HepG2 (cell line): ENCODE data around the gene TMEM129. TPM values are rescaled to one million over a fixed set of nuclear protein-coding genes. Genes with fewer than 3 reads are reported as not detected.
A peak's percentile ranks its signal among the peaks of the same experiment; 100 is the strongest.

ENCODE experiments used
- CBX1 ChIP-seq: IDR thresholded peaks from one replicate; pipeline ENCODE4 v1.6.1; 2016; ENCODE audit warnings: antibody characterized with exemption, low read depth
- CHCHD3 ChIP-seq: sonication (generic); formaldehyde crosslinking; IDR thresholded peaks from 2 replicates; pipeline ENCODE4 v1.8.0; 2022; ENCODE audit warnings: mild to moderate bottlenecking, missing genetic modification reagents, moderate library complexity
- GTF2F1 ChIP-seq: fragments of 150-350 bp; IDR thresholded peaks from 2 replicates; pipeline ENCODE4 v1.6.1; 2014; ENCODE audit warnings: low read length
- HOXA3 ChIP-seq: sonication (generic); formaldehyde crosslinking; IDR thresholded peaks from 2 replicates; pipeline ENCODE4 v1.5.0; 2020; ENCODE audit warnings: missing genetic modification reagents
- JUN ChIP-seq: sonication (generic); formaldehyde crosslinking; IDR thresholded peaks from 2 replicates; pipeline ENCODE4 v1.4.0; 2020; ENCODE audit warnings: mild to moderate bottlenecking, missing genetic modification reagents
- LRRFIP1 ChIP-seq: sonication (generic); formaldehyde crosslinking; conservative IDR thresholded peaks from 2 replicates; pipeline ENCODE4 v1.4.0; 2020; ENCODE audit warnings: missing genetic modification reagents
- MEIS2 ChIP-seq: sonication (generic); formaldehyde crosslinking; IDR thresholded peaks from 2 replicates; pipeline ENCODE4 v1.9.0; 2021; ENCODE audit warnings: mild to moderate bottlenecking, missing genetic modification reagents
- NFATC3 ChIP-seq: sonication (generic); formaldehyde crosslinking; IDR thresholded peaks from 2 replicates; pipeline ENCODE4 v1.5.1; 2020; ENCODE audit warnings: mild to moderate bottlenecking, missing genetic modification reagents
- NFYC ChIP-seq: IDR thresholded peaks from 2 replicates; pipeline ENCODE4 v1.6.1; 2016; ENCODE audit warnings: missing genetic modification reagents, missing compliant biosample characterization
- RBFOX2 ChIP-seq: fragments of 200-400 bp; formaldehyde crosslinking; IDR thresholded peaks from 2 replicates; pipeline ENCODE4 v1.6.1; 2017; ENCODE audit warnings: low read depth, mild to moderate bottlenecking, low read length
- RNF2 ChIP-seq: fragments of 450-650 bp; conservative IDR thresholded peaks from 2 replicates; pipeline ENCODE4 v1.6.1; 2016; ENCODE audit warnings: low read depth
- SAP130 ChIP-seq: IDR thresholded peaks from 2 replicates; pipeline ENCODE4 v1.6.1; 2016; ENCODE audit warnings: low read depth
- SIN3B ChIP-seq: fragments of 150-350 bp; IDR thresholded peaks from 2 replicates; pipeline ENCODE4 v1.6.1; 2014; ENCODE audit warnings: low read length
- SOX5 ChIP-seq: IDR thresholded peaks from 2 replicates; pipeline ENCODE4 v1.6.1; 2016; ENCODE audit warnings: borderline replicate concordance
- TOPORS ChIP-seq: sonication (generic); formaldehyde crosslinking; IDR thresholded peaks from 2 replicates; pipeline ENCODE4 v1.8.0; 2023; ENCODE audit warnings: mild to moderate bottlenecking, missing genetic modification reagents
- ZBTB38 ChIP-seq: sonication (generic); formaldehyde crosslinking; IDR thresholded peaks from 2 replicates; pipeline ENCODE4 v1.5.1; 2020; ENCODE audit warnings: mild to moderate bottlenecking, missing genetic modification reagents
- ZIK1 ChIP-seq: sonication (generic); formaldehyde crosslinking; IDR thresholded peaks from 2 replicates; pipeline ENCODE4 v1.5.0; 2020; ENCODE audit warnings: mild to moderate bottlenecking, low read depth, missing genetic modification reagents, borderline replicate concordance
- ZNF230 ChIP-seq: sonication (generic); formaldehyde crosslinking; IDR thresholded peaks from 2 replicates; pipeline ENCODE4 v1.4.0; 2020; ENCODE audit warnings: mild to moderate bottlenecking, missing genetic modification reagents
- ZNF264 ChIP-seq: sonication (generic); formaldehyde crosslinking; IDR thresholded peaks from 2 replicates; pipeline ENCODE4 v1.4.0; 2020; ENCODE audit warnings: missing genetic modification reagents
- ZNF605 ChIP-seq: sonication (generic); formaldehyde crosslinking; IDR thresholded peaks from 2 replicates; pipeline ENCODE4 v1.8.0; 2022; ENCODE audit warnings: mild to moderate bottlenecking, missing genetic modification reagents
- ZNF652 ChIP-seq: IDR thresholded peaks from 2 replicates; pipeline ENCODE4 v1.6.1; 2016; ENCODE audit warnings: low read depth, borderline replicate concordance
- ZNF746 ChIP-seq: sonication (generic); formaldehyde crosslinking; IDR thresholded peaks from 2 replicates; pipeline ENCODE4 v1.8.0; 2022; ENCODE audit warnings: mild to moderate bottlenecking, missing genetic modification reagents
- ZNF792 ChIP-seq: IDR thresholded peaks from 2 replicates; pipeline ENCODE4 v1.6.1; 2016
- ZUFSP ChIP-seq: sonication (generic); formaldehyde crosslinking; IDR thresholded peaks from 2 replicates; pipeline ENCODE4 v1.9.0; 2021; ENCODE audit warnings: missing genetic modification reagents, mild to moderate bottlenecking, borderline replicate concordance
- polyA plus RNA-seq, 8 experiments: library from polyadenylated mRNA; depleted of rRNA in 3 of 8; stranded (reverse) in 7 of 8; unstranded in 1 of 8; fragments of >200 nt; fragmentation: Illumina TruSeq in 4 of 8; extraction: Trizol in 4 of 8; gene quantifications; 2 replicates each; pipeline versions ENCODE4 v1.2.1 to v1.2.3, GENCODE V29; 2011 to 2016; ENCODE audit warnings: low read depth in 4 of 8, missing spikeins in 1 of 8, mixed read lengths in 1 of 8; ENCODE audit not compliant: insufficient read depth in 1 of 8
- total RNA-seq, 5 experiments: library from RNA; depleted of rRNA; stranded (reverse); fragments of >200 nt; fragmentation: Illumina TruSeq; extraction: Trizol; gene quantifications; 2 replicates each; pipeline ENCODE4 v1.2.3, GENCODE V29; 2016; ENCODE audit warnings: low read depth in 1 of 5
- TF ChIP-seq, protein P1 (sequence below): sonication (generic); formaldehyde crosslinking; IDR thresholded peaks from 2 replicates; pipeline ENCODE4 v1.8.1; 2023; ENCODE audit warnings: missing genetic modification reagents, inconsistent platforms, borderline replicate concordance
- TF ChIP-seq, protein P2 (sequence below): IDR thresholded peaks from 2 replicates; pipeline ENCODE4 v1.6.1; 2016; ENCODE audit warnings: low read depth

Gene TMEM129
- total and polyA plus RNA-seq, 2 of the 13 experiments (the other 11 are each of a cell fraction or from before 2014, with no cell fraction given) = 19.0 to 25.8 TPM

DNA sequence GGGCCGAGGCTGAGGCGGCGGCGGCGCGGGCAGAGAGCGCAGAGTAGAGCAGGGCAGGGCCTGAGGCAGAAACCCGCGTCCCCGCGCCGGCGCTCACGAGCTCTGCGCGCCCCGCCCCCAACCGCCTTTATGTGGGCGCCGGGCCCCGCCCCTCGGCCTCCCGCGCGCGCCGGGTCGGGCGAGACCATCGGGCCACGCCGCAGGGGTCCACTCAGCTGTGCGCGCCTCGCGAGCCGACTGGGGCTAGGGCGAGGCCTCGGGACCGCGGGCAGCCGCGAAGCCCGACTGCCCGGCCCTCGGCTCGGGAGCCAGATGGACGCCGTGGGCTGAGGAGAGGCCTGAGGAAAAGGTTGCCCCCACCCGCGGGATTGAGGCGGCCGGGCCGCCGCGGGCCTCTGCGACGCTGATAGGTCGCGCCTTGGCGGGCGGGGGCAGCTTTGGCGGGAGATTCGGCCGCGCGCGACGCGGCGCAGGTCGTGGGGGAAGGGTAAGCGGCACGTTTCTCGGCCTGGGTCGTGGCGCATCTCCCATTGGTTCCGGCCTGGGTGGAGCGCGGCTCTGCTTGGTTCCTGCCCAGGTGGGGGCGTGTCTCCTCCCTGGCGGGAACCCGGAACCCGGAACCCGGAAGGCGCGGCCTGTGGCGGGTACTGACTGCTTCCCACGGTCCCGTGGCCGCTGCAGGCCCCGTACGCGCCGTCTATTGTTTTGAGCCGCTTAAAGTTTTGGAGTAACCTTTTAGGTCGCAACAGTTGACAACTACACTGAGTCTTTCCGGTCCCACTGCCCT, 8.7 kb downstream of the TMEM129 start, which contains the start of gene SLBP (continued):
- peak; percentile 82 for TF ChIP-seq RBFOX2
- peak; percentile 98 for TF ChIP-seq ZNF792 (CRISPR knock-in tag)
- peak; percentile 80; the same call in 1 of the 2 replicates for TF ChIP-seq NFATC3
- TF ChIP-seq NFYC (CRISPR knock-in tag) = peak; percentile 87
- TF ChIP-seq RNF2 = peak; percentile 99
- no peak for TF ChIP-seq ZNF652 (CRISPR knock-in tag)
- TF ChIP-seq ZNF605 (CRISPR knock-in tag) = peak; percentile 98
- TF ChIP-seq CBX1 = peak; percentile 17
- peak; percentile 91 for TF ChIP-seq HOXA3 (CRISPR knock-in tag)
- TF ChIP-seq, protein P1, sequence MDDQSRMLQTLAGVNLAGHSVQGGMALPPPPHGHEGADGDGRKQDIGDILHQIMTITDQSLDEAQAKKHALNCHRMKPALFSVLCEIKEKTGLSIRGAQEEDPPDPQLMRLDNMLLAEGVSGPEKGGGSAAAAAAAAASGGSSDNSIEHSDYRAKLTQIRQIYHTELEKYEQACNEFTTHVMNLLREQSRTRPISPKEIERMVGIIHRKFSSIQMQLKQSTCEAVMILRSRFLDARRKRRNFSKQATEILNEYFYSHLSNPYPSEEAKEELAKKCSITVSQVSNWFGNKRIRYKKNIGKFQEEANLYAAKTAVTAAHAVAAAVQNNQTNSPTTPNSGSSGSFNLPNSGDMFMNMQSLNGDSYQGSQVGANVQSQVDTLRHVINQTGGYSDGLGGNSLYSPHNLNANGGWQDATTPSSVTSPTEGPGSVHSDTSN (CRISPR knock-in tag) = no peak
- TF ChIP-seq ZNF746 (CRISPR knock-in tag) = peak; percentile 88
- peak; percentile 96 for TF ChIP-seq TOPORS
- peak; percentile 90; the same call in 1 of the 2 replicates for TF ChIP-seq ZBTB38 (CRISPR knock-in tag)
- peak; percentile 100 for TF ChIP-seq ZNF230 (CRISPR knock-in tag)
- peak; percentile 36; the same call in 1 of the 2 replicates for TF ChIP-seq SIN3B
- TF ChIP-seq MEIS2 (CRISPR knock-in tag) = peak; percentile 94
- peak; percentile 99 for TF ChIP-seq ZIK1
- peak; percentile 11; the same call in 1 of the 2 replicates for TF ChIP-seq LRRFIP1
- no peak for TF ChIP-seq ZUFSP (CRISPR knock-in tag)
- TF ChIP-seq, protein P2, sequence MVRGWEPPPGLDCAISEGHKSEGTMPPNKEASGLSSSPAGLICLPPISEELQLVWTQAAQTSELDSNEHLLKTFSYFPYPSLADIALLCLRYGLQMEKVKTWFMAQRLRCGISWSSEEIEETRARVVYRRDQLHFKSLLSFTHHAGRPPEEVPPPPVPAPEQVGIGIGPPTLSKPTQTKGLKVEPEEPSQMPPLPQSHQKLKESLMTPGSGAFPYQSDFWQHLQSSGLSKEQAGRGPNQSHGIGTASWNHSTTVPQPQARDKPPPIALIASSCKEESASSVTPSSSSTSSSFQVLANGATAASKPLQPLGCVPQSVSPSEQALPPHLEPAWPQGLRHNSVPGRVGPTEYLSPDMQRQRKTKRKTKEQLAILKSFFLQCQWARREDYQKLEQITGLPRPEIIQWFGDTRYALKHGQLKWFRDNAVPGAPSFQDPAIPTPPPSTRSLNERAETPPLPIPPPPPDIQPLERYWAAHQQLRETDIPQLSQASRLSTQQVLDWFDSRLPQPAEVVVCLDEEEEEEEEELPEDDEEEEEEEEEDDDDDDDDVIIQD (CRISPR knock-in tag) = no peak
- peak; percentile 77; the same call in 1 of the 2 replicates for TF ChIP-seq ZNF264
- peak; percentile 79 for TF ChIP-seq JUN (CRISPR knock-in tag)
- TF ChIP-seq SAP130 (CRISPR knock-in tag) = peak; percentile 98
- peak; percentile 71; the same call in 1 of the 2 replicates for TF ChIP-seq SOX5 (CRISPR knock-in tag)
- peak; percentile 99; the same call in 1 of the 2 replicates for TF ChIP-seq CHCHD3 (CRISPR knock-in tag)
- TF ChIP-seq GTF2F1 = no peak
